Left forelimb (tissue), 1 donor: ENCODE measurements around the gene PGBD1.

ENCODE experiments used
- DNase-seq: peaks from one replicate; pipeline ENCODE4 v3.0.0-alpha.2; 2018; ENCODE audit warnings: low spot score

Gene PGBD1

GRCh38 chr6:28335564-28336283 is 54.4 kb downstream of the PGBD1 start, which contains the start of gene ZSCAN31:
Gene ZSCAN31, minus strand, starts transcription at chr6:28336148. Its CDS starts 6,465 bp downstream, at chr6:28329683.
- DNase-seq = peak; percentile 91

GRCh38 chr6:28336284-28337120 is 55.1 kb downstream of the PGBD1 start:
- no peak for DNase-seq

- no peak for DNase-seq
Observed at GRCh38 chr6:28337121-28337520, 55.7 kb downstream of the PGBD1 start.

- no peak for DNase-seq
Observed at GRCh38 chr6:28340310-28341095, 59.1 kb downstream of the PGBD1 start.

- no peak for DNase-seq
Observed at GRCh38 chr6:28343898-28344677, 62.7 kb downstream of the PGBD1 start.

GRCh38 chr6:28345201-28345600 is 63.8 kb downstream of the PGBD1 start:
- no peak for DNase-seq

- DNase-seq = no peak
Observed at GRCh38 chr6:28347119-28347518, 65.7 kb downstream of the PGBD1 start.

GRCh38 chr6:28349344-28349891 is 68.0 kb downstream of the PGBD1 start:
- DNase-seq = no peak

GRCh38 chr6:28349892-28350737 is 68.7 kb downstream of the PGBD1 start, which contains the start of gene ZKSCAN3:
Gene ZKSCAN3, plus strand, starts transcription at chr6:28349947. Its CDS starts 9,640 bp downstream, at chr6:28359587.
- DNase-seq = peak; percentile 83

GRCh38 chr6:28351087-28351486 is 69.7 kb downstream of the PGBD1 start:
- no peak for DNase-seq

GRCh38 chr6:28351493-28351925 is 70.1 kb downstream of the PGBD1 start:
- DNase-seq = no peak
